PC-9 (cell line): ENCODE results near the gene CNTN4.

Experiments
- EZH2 ChIP-seq: fragments of 200-600 bp; sonication (generic); IDR thresholded peaks from 2 replicates; pipeline ENCODE4 v1.8.0; 2017; ENCODE audit warnings: antibody characterized with exemption, low read depth
- TF ChIP-seq, protein P1 (sequence below): fragments of 200-600 bp; sonication (generic); conservative IDR thresholded peaks from 2 replicates; pipeline ENCODE4 v1.6.1; 2017; ENCODE audit warnings: mixed run types, antibody characterized with exemption, mild to moderate bottlenecking, moderate library complexity

DNA sequence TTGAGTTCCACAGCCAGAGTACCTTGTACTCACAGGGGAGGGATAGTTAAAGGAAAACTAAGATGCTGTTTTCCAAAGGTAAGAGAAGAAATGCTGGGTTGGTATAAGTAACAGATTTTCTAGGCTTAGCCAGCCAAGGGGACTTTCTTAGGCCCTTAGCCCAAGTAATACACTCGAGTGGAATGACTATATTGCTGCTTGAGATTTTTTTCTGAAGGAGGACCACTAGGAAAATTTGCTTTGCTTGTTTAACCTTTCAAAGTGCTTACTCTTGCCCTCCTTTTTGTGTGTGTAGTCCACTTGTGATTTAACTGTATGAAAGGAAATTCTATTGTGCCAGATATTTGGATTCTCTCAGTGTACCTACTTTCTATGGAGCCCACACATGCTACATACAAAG lies 961.0 kb downstream of the CNTN4 start:
- TF ChIP-seq, protein P1, sequence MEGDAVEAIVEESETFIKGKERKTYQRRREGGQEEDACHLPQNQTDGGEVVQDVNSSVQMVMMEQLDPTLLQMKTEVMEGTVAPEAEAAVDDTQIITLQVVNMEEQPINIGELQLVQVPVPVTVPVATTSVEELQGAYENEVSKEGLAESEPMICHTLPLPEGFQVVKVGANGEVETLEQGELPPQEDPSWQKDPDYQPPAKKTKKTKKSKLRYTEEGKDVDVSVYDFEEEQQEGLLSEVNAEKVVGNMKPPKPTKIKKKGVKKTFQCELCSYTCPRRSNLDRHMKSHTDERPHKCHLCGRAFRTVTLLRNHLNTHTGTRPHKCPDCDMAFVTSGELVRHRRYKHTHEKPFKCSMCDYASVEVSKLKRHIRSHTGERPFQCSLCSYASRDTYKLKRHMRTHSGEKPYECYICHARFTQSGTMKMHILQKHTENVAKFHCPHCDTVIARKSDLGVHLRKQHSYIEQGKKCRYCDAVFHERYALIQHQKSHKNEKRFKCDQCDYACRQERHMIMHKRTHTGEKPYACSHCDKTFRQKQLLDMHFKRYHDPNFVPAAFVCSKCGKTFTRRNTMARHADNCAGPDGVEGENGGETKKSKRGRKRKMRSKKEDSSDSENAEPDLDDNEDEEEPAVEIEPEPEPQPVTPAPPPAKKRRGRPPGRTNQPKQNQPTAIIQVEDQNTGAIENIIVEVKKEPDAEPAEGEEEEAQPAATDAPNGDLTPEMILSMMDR, result no peak
- no peak for TF ChIP-seq EZH2
